ENCODE data around the gene NME7. TPM values are rescaled to one million over a fixed set of nuclear protein-coding genes. Genes with fewer than 3 reads are reported as not detected.

NME7 gene
- total RNA-seq, 4 donors from 2014 or later: 5.0 to 8.9 (median 8.4) TPM

DNA sequence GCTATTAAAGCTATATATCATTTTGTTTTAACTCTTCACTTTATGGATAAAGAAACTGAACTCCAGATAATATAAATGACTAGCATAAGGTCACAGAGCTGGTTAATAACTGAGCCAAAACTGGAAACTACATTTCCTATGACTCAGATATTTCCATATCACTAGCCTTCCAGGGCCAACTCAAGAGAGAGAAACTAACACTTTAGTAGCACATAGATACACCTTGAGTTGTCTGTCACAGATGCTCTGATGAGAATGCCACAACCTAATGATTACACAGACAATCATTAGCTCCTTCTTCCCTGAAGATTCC lies 40.7 kb downstream of the NME7 start:
- H3K4me3 ChIP-seq (ENCODE audit: low read depth, poor library complexity, severe bottlenecking): no peak overlapping the region
- no peak for DNase-seq (ENCODE audit: low spot score in 2 of 2)
- TF ChIP-seq, protein P1, sequence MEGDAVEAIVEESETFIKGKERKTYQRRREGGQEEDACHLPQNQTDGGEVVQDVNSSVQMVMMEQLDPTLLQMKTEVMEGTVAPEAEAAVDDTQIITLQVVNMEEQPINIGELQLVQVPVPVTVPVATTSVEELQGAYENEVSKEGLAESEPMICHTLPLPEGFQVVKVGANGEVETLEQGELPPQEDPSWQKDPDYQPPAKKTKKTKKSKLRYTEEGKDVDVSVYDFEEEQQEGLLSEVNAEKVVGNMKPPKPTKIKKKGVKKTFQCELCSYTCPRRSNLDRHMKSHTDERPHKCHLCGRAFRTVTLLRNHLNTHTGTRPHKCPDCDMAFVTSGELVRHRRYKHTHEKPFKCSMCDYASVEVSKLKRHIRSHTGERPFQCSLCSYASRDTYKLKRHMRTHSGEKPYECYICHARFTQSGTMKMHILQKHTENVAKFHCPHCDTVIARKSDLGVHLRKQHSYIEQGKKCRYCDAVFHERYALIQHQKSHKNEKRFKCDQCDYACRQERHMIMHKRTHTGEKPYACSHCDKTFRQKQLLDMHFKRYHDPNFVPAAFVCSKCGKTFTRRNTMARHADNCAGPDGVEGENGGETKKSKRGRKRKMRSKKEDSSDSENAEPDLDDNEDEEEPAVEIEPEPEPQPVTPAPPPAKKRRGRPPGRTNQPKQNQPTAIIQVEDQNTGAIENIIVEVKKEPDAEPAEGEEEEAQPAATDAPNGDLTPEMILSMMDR (IDR thresholded peaks at IDR 0.05): no peak
- TF ChIP-seq POLR2A (IDR thresholded peaks at IDR 0.05): no peak
- intact Hi-C loops (cut with DNase I; ENCODE audit: low total_unique reads): no loop called here

DNA sequence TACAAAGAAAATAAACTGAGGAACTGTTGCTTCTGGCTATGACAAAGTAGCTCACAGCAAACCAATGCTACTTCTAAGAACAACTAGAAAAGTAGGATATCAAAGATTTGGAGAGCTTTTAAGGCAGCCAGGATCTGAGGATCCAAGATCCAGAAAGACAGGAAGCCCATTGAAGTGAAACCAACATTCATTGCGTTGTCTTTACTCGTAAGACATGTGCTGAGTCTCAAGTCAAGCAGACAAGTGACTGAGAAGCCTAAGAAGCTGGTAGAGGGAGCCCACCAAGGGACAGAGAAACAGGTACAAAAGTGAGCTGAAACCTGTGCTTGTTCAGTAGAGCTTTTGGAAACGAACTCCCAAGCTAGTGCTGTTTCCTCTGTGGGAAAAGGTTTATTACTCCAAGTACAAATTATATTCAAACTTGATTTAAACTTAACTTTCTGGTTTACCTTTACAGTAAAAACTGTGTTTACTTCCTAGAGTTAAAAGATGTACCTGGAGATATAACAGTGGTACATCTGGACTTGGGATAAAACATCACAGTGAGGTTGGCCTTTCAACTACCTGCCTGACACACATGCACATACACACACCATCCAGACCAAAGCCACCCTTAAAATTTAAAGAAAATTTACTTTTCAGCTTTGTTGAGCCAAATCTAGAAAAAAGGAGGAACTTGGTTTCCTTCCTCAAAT lies 41.2 kb downstream of the NME7 start:
- no peak for DNase-seq (ENCODE audit: low spot score in 2 of 2)
- intact Hi-C loops (cut with DNase I; ENCODE audit: low total_unique reads): no loop called here
- TF ChIP-seq, protein P1 (IDR thresholded peaks at IDR 0.05): no peak
- no peak for TF ChIP-seq POLR2A (IDR thresholded peaks at IDR 0.05)
- H3K4me3 ChIP-seq (ENCODE audit: low read depth, poor library complexity, severe bottlenecking): no peak overlapping the region
- WGBS, 2 donors: 68 to 72% methylated on average over 3 of the region's 3 CpGs

DNA sequence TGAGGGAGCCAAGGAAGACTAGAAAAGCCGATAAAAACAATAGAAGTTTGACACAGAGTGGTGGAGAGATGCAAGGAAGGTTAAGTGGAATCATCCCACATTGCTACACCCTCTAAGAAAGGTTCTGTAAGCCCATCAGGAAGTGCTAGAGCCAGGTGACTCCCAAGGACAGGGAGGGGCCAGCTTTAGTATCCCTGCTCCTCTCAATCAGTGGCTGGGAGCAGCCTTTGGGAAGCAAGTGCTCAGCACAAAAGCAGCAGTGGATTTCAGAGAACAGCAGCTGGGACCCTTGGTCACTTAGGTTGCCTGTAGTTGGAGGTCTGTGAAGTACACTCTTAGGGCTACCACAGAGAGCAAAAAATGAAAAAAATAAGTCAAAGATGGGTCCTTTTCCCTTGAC lies 42.5 kb downstream of the NME7 start:
- WGBS, 2 donors: 84 to 85% methylated on average over 1 of the region's 1 CpG
- TF ChIP-seq POLR2A (IDR thresholded peaks at IDR 0.05): no peak
- TF ChIP-seq, protein P1 (IDR thresholded peaks at IDR 0.05): no peak
- DNase-seq (ENCODE audit: low spot score in 2 of 2): no peak
- no peak overlapping the region for H3K4me3 ChIP-seq (ENCODE audit: low read depth, poor library complexity, severe bottlenecking)
- intact Hi-C loops (cut with DNase I; ENCODE audit: low total_unique reads): no loop called here

DNA sequence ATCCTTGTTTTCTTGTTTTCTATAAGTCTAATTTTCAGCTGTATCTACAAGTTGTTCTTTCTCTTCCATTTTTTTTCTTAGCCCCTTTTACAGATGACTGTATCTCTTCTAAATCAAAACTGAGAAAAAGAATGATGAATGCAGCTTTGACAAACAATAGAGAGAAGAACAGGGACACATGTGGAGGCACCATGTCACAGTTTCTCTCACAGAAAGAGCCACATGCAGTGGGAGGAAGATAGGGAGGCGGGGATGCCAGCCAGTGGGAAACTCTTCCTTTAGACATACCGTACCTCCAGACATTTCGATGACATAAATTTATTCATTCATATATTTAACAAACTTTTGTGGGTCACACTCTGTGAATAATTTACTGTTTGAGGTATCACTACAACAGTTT lies 45.5 kb downstream of the NME7 start:
- no peak for DNase-seq (ENCODE audit: low spot score in 2 of 2)
- intact Hi-C loops (cut with DNase I; ENCODE audit: low total_unique reads): no loop called here
- 94 to 95% methylated on average over 3 of the region's 3 CpGs for WGBS, 2 donors
- no peak for TF ChIP-seq POLR2A (IDR thresholded peaks at IDR 0.05)
- TF ChIP-seq, protein P1 (IDR thresholded peaks at IDR 0.05): no peak
- no peak overlapping the region for H3K4me3 ChIP-seq (ENCODE audit: low read depth, poor library complexity, severe bottlenecking)

DNA sequence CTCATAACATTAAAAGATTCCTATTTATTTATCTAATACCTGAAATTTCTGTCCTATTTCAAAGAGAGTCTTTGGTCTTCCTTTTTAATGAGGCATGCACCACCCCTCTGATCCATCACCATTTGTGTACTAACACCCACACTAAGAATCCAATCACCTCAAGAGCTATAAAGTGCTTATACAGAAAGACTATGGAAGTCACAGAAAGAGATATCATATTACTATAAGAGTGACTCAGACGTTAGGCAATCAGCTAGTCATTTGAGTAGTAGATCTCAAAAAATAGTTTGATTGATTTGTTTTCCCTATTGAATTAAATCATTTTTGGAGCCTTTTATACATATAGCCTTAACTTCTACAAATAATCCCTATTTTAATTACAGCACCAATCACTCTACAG lies 46.1 kb downstream of the NME7 start:
- intact Hi-C loops (cut with DNase I; ENCODE audit: low total_unique reads): no loop called here
- WGBS, 2 donors: 85 to 97% methylated on average over 1 of the region's 1 CpG
- DNase-seq (ENCODE audit: low spot score in 2 of 2): no peak
- no peak overlapping the region for H3K4me3 ChIP-seq (ENCODE audit: low read depth, poor library complexity, severe bottlenecking)
- TF ChIP-seq, protein P1 (IDR thresholded peaks at IDR 0.05): no peak
- no peak for TF ChIP-seq POLR2A (IDR thresholded peaks at IDR 0.05)
